ENCODE data around the gene LRIT3.

The LRIT3 gene

DNA sequence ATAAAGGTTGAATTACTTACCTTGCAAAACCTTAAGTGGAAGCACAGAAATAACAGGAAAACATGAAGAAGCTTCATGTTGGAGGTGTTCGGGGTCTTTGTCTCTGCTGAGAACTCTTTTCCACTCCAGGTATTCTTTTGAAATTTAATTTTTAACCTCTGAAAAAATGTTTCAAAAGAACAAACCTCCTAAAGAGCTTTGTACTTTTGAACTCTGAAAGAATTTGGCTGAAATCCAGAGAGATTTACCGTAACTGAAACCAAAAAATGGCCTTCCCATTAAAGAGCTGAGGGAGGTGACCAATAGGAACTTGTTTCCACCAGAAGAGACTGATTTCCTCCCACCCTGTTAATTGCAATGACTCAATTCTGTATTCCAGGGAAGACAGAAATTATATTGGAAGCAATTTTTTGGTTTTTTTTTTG is 46.0 kb upstream of the LRIT3 start, which contains the start of gene CFI:
Gene CFI (minus strand): TSS at position 105 of the 425 bp plus-strand sequence. CDS start 28 bp downstream, at position 77.
- no peak within 1 kb of the TSS for H3K4me3 ChIP-seq (ENCODE audit: low read length)

GRCh38 chr4:109803924-109804571 is 43.9 kb upstream of the LRIT3 start:
- no peaks in the 10 kb centered on the region for H3F3A ChIP-seq (ENCODE audit: control insufficient read depth, insufficient read depth)
- H3K9me2 ChIP-seq (replicated peaks; ENCODE audit: control insufficient read depth, low read length): no peaks in the 10 kb centered on the region
- H3K27ac ChIP-seq (ENCODE audit: low read depth, low read length): no peak overlapping the region
- H3K4me2 ChIP-seq (ENCODE audit: low read length): no peak overlapping the region
- no peaks in the 10 kb centered on the region for H4K20me1 ChIP-seq (ENCODE audit: control insufficient read depth, insufficient read depth, low read depth, low read length)
- H3K27me3 ChIP-seq (ENCODE audit: control insufficient read depth, low read length): no peaks in the 10 kb centered on the region
- no peaks in the 10 kb centered on the region for H3K79me2 ChIP-seq (ENCODE audit: control insufficient read depth, low read length)
- no peaks in the 10 kb centered on the region for H3K9me3 ChIP-seq (ENCODE audit: control insufficient read depth, insufficient read depth, low read length)
- no peaks in the 10 kb centered on the region for H3K4me1 ChIP-seq (ENCODE audit: control insufficient read depth, low read length)
- no peaks in the 10 kb centered on the region for H3K36me3 ChIP-seq (ENCODE audit: control insufficient read depth, low read length)
- TF ChIP-seq EZH2phosphoT487 (IDR thresholded peaks at IDR 0.05; ENCODE audit: borderline replicate concordance, low read length) (no peak), CTCF (IDR thresholded peaks at IDR 0.05; ENCODE audit: low read depth, low read length, poor library complexity, severe bottlenecking) (peak; percentile 54)
- H3K4me3 ChIP-seq (ENCODE audit: low read length): no peak overlapping the region

More for the DNA sequence above, 46.0 kb upstream of the LRIT3 start, which contains the start of gene CFI:
- Histone ChIP-seq H3K4me1 (ENCODE audit: control insufficient read depth, low read length) (no peaks in the 10 kb centered on the region), H3K9me2 (replicated peaks; ENCODE audit: control insufficient read depth, low read length) (no peaks in the 10 kb centered on the region), H3K4me2 (ENCODE audit: low read length) (no peak within 1 kb of the TSS), H3K27ac (ENCODE audit: low read depth, low read length) (no peak within 1 kb of the TSS), H3K9me3 (ENCODE audit: control insufficient read depth, insufficient read depth, low read length) (no peaks in the 10 kb centered on the region), H3K27me3 (ENCODE audit: control insufficient read depth, low read length) (no peaks in the 10 kb centered on the region), H3K79me2 (ENCODE audit: control insufficient read depth, low read length) (no peaks in the 10 kb centered on the region), H3F3A (ENCODE audit: control insufficient read depth, insufficient read depth) (no peaks in the 10 kb centered on the region), H3K36me3 (ENCODE audit: control insufficient read depth, low read length) (no peaks in the 10 kb centered on the region), H4K20me1 (ENCODE audit: control insufficient read depth, insufficient read depth, low read depth, low read length) (no peaks in the 10 kb centered on the region)
- TF ChIP-seq EZH2phosphoT487 (IDR thresholded peaks at IDR 0.05; ENCODE audit: borderline replicate concordance, low read length): no peak
- no peak for TF ChIP-seq CTCF (IDR thresholded peaks at IDR 0.05; ENCODE audit: low read depth, low read length, poor library complexity, severe bottlenecking)

DNA sequence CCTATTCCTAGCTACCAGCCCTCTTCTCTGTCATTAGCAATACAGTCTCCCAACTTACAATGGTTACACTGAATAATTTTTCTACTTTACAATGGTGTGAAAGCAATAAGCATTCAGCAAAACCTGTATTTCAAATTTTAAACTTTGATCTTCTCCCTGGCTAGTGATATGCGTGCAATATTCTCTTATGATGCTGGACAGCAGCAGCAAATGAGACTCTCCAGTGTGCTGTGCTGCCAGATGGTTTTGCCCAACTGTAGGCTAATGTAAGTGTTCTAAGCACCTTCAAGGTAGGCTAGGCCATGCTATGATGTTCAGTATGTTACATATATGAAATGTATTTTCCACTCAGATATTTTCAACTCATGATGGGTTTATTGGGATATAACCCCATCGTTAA is 38.3 kb upstream of the LRIT3 start:
- no peaks in the 10 kb centered on the region for H3K79me2 ChIP-seq (ENCODE audit: control insufficient read depth, low read length)
- no peaks in the 10 kb centered on the region for H3K9me3 ChIP-seq (ENCODE audit: control insufficient read depth, insufficient read depth, low read length)
- H4K20me1 ChIP-seq (ENCODE audit: control insufficient read depth, insufficient read depth, low read depth, low read length): no peaks in the 10 kb centered on the region
- no peak overlapping the region for H3K4me3 ChIP-seq (ENCODE audit: low read length)
- no peaks in the 10 kb centered on the region for H3K9me2 ChIP-seq (replicated peaks; ENCODE audit: control insufficient read depth, low read length)
- H3K4me2 ChIP-seq (ENCODE audit: low read length): no peak overlapping the region
- no peaks in the 10 kb centered on the region for H3K36me3 ChIP-seq (ENCODE audit: control insufficient read depth, low read length)
- TF ChIP-seq EZH2phosphoT487 (IDR thresholded peaks at IDR 0.05; ENCODE audit: borderline replicate concordance, low read length) (no peak), CTCF (IDR thresholded peaks at IDR 0.05; ENCODE audit: low read depth, low read length, poor library complexity, severe bottlenecking) (no peak)
- peaks cover 2% of the 10 kb centered on the region for H3K4me1 ChIP-seq (ENCODE audit: control insufficient read depth, low read length)
- H3K27me3 ChIP-seq (ENCODE audit: control insufficient read depth, low read length): no peaks in the 10 kb centered on the region
- H3K27ac ChIP-seq (ENCODE audit: low read depth, low read length): no peak overlapping the region
- H3F3A ChIP-seq (ENCODE audit: control insufficient read depth, insufficient read depth): no peaks in the 10 kb centered on the region
